ENCODE measurements around the gene PCYOX1L.

PCYOX1L gene

GRCh38 chr5:149370878-149371277, 13.0 kb downstream of the PCYOX1L start:
- no peak for DNase-seq

- peak; percentile 61 to 68 for DNase-seq
Measured at GRCh38 chr5:149371296-149371962, 13.6 kb downstream of the PCYOX1L start.

GRCh38 chr5:149372076-149372795, 14.4 kb downstream of the PCYOX1L start:
- DNase-seq, result no peak

- no peak for DNase-seq
Measured at GRCh38 chr5:149372932-149373331, 15.1 kb downstream of the PCYOX1L start.

GRCh38 chr5:149374303-149374702, 16.5 kb downstream of the PCYOX1L start:
- no peak for DNase-seq

- no peak for DNase-seq
Measured at GRCh38 chr5:149374801-149375200, 17.0 kb downstream of the PCYOX1L start.

- no peak for DNase-seq
Measured at GRCh38 chr5:149375434-149375833, 17.6 kb downstream of the PCYOX1L start.

- no peak for DNase-seq
Measured at GRCh38 chr5:149376104-149376503, 18.3 kb downstream of the PCYOX1L start.

- no peak for DNase-seq
Measured at GRCh38 chr5:149376711-149377447, 19.0 kb downstream of the PCYOX1L start.

GRCh38 chr5:149378241-149378820, 20.5 kb downstream of the PCYOX1L start:
- DNase-seq, result no peak

- DNase-seq, result no peak
Measured at GRCh38 chr5:149379177-149379761, 21.4 kb downstream of the PCYOX1L start, which contains the start of gene IL17B. IL17B (minus strand) TSS chr5:149379292; CDS start chr5:149379225, 67 bp downstream.

- no peak for DNase-seq
Measured at GRCh38 chr5:149379818-149380374, 22.1 kb downstream of the PCYOX1L start.

- DNase-seq, result no peak
Measured at GRCh38 chr5:149380466-149381121, 22.7 kb downstream of the PCYOX1L start.

GRCh38 chr5:149381261-149381985, 23.6 kb downstream of the PCYOX1L start:
- DNase-seq, result no peak

GRCh38 chr5:149381986-149382338, 24.1 kb downstream of the PCYOX1L start:
- DNase-seq, result peak; percentile 67 to 72

- no peak for DNase-seq
Measured at GRCh38 chr5:149382517-149383220, 24.8 kb downstream of the PCYOX1L start.

- DNase-seq, result no peak
Measured at GRCh38 chr5:149383399-149383798, 25.6 kb downstream of the PCYOX1L start.

- no peak for DNase-seq
Measured at GRCh38 chr5:149386166-149386565, 28.3 kb downstream of the PCYOX1L start.

GRCh38 chr5:149387081-149387631, 29.3 kb downstream of the PCYOX1L start:
- DNase-seq, result no peak

- no peak for DNase-seq
Measured at GRCh38 chr5:149387982-149388381, 30.1 kb downstream of the PCYOX1L start.
